ENCODE data around the gene GARIN6. TPM values are rescaled to one million over a fixed set of nuclear protein-coding genes. Genes with fewer than 3 reads are reported as not detected.

Gene GARIN6
- total RNA-seq, 1 donor from 2014 or later: not detected

- H3K4me1 Mint-ChIP-seq (ENCODE audit: unreplicated experiment): no peaks in the 10 kb centered on the region
- no peak overlapping the region for H3K27ac Mint-ChIP-seq
- DNase-seq (ENCODE audit: extremely low spot score, unreplicated experiment): no peak
- TF ChIP-seq CTCF (conservative IDR thresholded peaks at IDR 0.05): no peak
- H3K4me3 Mint-ChIP-seq: no peak overlapping the region
- H3K36me3 Mint-ChIP-seq: no peaks in the 10 kb centered on the region
- no peaks in the 10 kb centered on the region for H3K9me3 Mint-ChIP-seq
- H3K27me3 Mint-ChIP-seq: no peaks in the 10 kb centered on the region
Measured at GRCh38 chr12:99680276-99680675, 32.7 kb downstream of the GARIN6 start.

- H3K4me1 Mint-ChIP-seq (ENCODE audit: unreplicated experiment): no peaks in the 10 kb centered on the region
- no peak for DNase-seq (ENCODE audit: extremely low spot score, unreplicated experiment)
- no peaks in the 10 kb centered on the region for H3K36me3 Mint-ChIP-seq
- H3K27me3 Mint-ChIP-seq: no peaks in the 10 kb centered on the region
- H3K9me3 Mint-ChIP-seq: peaks cover 5% of the 10 kb centered on the region
- H3K27ac Mint-ChIP-seq: no peak overlapping the region
- H3K4me3 Mint-ChIP-seq: no peak overlapping the region
- TF ChIP-seq CTCF (conservative IDR thresholded peaks at IDR 0.05): no peak
Measured at GRCh38 chr12:99686142-99686541, 38.6 kb downstream of the GARIN6 start.

- H3K4me1 Mint-ChIP-seq (ENCODE audit: unreplicated experiment): no peaks in the 10 kb centered on the region
- peaks cover 3% of the 10 kb centered on the region for H3K9me3 Mint-ChIP-seq
- no peaks in the 10 kb centered on the region for H3K36me3 Mint-ChIP-seq
- no peak for TF ChIP-seq CTCF (conservative IDR thresholded peaks at IDR 0.05)
- no peaks in the 10 kb centered on the region for H3K27me3 Mint-ChIP-seq
- H3K4me3 Mint-ChIP-seq: no peak overlapping the region
- H3K27ac Mint-ChIP-seq: no peak overlapping the region
- no peak for DNase-seq (ENCODE audit: extremely low spot score, unreplicated experiment)
Measured at GRCh38 chr12:99695050-99695449, 47.5 kb downstream of the GARIN6 start.

All from type B pancreatic cell (in vitro differentiated cells).